T47D (cell line): ENCODE data around the gene PDIA5.
A peak's percentile ranks its signal among the peaks of the same experiment; 100 is the strongest.

Experiments
- DNase-seq, 2 experiments: peaks; one replicate each; pipeline versions ENCODE4 v3.0.0 to v3.0.0-alpha.2; 2011 to 2012; ENCODE audit warnings: low read depth in 1 of 2, low spot score in 1 of 2
- JUND ChIP-seq: IDR thresholded peaks from 2 replicates; pipeline ENCODE4 v1.6.1; 2012; ENCODE audit warnings: low read depth
- in situ Hi-C: cut with HindIII; loops from 2 replicates; pipeline ENCODE4 v1.10.0; 2016; ENCODE audit warnings: low sequenced_read_pairs, low pct_unique_long_range_greater_than_20kb

PDIA5 gene

DNA sequence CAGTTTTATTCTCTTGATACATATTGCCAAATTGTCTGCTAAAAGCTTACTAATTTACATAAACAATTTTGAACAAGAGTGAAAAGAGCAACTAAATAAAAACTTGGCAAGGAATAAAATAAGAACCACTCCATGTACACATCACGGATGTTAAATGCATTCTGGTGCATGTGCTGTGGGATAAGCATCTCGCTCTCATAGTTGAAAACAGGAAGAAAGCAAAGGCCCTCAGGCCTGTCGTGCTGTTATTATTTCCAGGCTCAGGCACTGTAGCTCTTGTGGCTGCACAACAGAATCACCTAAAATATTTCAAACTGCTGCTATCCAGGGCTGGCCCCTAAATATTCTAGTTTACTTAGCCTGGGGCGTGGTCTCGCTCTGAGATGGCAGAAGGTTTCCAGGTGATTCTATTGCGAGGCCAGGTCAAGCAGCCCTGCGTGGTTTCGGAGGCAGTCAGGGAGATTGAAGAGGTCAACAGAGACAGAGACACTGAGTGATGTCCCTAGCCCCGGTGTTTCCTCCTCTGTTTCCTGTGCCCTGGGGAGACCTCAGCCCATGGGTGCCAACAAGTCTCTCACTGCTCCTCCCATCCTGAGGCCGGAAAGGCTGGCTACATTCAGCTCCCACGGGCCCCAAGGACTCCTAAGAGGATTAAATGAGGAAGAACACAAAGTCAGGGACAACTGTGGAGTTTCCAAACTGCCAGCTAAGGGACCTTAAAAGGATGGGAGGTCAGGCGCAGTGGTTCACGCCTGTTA lies 18.2 kb upstream of the PDIA5 start:
- peak in 1 of 2 experiments; percentile 48 for DNase-seq
- in situ Hi-C loops: no loop called here
- TF ChIP-seq JUND: no peak

DNA sequence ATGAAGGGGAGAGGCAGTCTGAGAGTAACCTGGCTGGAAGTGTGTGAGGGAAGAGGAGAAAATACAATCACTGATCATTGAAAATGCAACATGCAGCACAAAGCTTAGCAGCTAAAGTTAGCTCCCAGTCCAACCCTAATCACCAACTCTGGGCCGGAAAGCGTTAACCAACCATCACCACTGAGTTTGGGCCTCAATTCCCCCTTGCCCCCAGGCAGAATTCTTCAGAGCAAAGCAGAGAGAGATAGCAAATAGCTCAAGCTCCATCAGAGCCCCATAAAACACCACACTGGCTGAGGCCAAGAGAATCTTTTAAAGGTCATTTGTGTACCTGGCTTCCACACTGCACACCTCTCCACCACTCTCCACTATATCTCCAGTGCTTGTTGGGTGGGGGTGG lies 16.2 kb upstream of the PDIA5 start:
- in situ Hi-C loops: no loop called here
- no peak for DNase-seq
- no peak for TF ChIP-seq JUND

DNA sequence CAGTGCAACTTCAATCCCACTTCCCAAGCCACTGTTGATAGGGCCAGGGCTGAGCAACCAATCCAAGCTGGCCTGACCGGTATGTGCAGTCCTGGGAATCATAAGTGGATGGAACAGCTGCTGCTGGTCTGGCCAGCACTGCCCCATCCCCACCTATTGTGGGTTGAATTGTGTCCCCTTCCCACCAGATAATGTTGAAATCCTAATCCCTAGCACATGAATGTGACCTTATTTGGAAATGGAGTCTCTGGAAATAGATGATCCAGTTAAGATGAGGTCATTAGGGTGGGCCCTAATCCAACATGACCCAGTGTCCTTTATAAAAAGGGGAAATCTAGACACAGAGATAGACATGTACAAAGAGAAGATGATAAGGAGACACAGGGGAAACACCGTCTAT lies 13.7 kb upstream of the PDIA5 start:
- in situ Hi-C loops: no loop called here
- TF ChIP-seq JUND: no peak
- peak in 1 of 2 experiments; percentile 18 for DNase-seq

DNA sequence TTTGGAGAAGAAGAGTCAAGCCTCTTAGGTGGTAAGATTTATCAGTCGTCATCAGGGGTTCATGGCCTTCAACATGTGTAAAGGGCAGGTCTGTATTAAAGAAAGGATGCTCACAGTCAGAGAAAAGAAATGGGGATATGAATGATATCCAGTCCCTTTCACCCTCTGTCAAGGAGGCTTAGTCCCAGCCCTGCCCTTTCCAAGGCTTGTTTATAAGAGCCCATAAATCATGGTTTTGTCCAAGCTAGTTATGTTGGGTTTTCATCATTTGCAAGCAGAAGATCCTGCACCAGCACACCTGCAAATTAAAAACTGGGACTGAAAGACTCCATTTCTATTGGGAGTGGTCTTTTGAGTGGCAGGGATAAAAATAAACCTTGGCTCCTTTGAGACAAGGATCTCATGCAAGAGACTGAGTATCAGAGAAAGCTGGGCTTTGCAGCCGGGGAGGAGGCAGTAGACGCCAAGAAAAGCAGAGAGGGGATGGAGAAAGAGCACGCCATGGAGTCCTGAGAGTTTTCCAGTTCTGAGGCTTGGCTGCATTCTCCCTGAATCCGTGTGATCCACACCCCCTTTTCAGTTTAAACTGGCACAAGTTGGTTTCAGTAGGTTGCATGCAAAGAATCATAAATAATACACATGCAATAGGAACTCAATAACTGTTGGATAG lies 12.6 kb upstream of the PDIA5 start:
- no peak for DNase-seq
- TF ChIP-seq JUND: no peak
- in situ Hi-C loops: no loop called here

DNA sequence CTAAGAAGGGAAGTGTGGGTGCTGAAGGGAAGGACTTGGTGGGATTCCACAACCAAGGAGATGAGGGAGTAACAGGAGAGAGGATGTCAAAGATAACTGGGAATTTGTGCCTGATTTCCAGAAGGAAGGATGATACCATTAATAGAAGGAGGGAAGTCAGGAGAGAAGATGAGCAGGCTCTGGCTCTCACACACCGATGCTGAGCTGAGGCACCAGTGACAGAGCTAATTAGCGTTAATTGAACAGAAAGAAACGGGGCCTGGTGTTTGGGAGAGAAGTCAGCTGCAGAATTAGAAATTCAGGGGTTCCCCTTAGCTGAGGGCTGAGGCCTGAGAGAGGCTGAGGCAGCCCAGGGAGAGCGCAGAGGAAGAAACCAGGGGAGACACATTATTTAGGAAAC lies 11.9 kb upstream of the PDIA5 start:
- in situ Hi-C loops: no loop called here
- no peak for TF ChIP-seq JUND
- DNase-seq: no peak

DNA sequence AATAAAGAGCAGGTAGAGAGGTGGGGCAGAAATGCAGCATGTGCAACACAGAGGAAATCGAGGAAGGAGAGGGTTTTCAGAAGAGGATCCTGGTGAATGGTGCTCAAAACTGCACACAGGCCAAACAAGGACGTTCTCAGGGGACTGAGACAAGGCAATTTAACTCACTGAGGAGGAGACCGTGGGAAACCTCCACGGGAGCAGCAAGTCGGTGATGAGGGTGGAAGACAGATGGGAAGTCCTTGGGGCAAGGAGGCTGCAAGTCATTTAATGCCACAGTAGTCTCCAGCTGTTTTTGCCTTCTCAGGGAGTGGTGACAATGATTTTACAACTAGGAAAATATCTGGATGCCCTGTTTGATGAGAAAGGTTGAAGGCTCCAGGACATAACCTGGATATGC lies 11.5 kb upstream of the PDIA5 start:
- in situ Hi-C loops: no loop called here
- no peak for TF ChIP-seq JUND
- DNase-seq: no peak

DNA sequence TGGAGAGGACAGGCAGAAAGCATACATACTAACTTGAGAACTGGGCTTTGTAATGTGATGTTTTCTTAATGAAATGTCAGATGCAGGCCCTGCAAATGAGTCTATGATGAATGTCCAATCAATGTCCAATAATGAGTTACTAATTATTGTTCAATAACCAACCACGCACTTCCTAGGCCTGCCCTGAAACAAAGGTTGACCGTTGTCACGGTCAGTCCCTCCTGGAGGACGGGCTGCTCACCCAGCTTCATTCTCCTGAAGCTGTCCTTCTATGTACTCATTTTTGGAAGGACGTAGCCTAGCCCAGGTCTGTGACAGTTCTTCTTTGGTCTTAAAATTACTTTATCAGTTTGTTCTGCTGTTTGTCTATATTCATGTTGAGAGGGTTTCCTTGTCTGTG lies 8.3 kb upstream of the PDIA5 start:
- in situ Hi-C loops: no loop called here
- TF ChIP-seq JUND: no peak
- no peak for DNase-seq

DNA sequence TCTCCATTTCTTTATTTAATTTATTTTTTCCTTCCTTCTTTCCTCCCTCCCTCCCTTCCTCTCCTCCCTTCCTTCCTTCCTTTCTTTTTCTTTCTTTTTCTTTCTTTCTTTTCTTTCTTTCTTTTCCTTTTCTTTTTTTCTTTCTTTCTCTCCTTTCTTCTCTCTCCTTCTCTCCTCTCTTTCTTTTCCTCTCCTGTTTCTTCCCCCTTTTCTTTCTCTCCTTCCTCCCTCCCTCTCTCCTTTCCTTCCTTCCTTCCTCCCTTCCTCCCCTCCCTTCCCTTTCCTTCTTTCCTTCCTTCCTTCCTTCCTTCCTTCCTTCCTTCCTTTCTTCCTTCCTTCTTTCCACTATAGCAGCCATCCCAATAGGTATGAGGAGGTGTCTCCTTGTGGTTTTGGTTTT lies 6.8 kb upstream of the PDIA5 start:
- DNase-seq: no peak
- in situ Hi-C loops: no loop called here
- TF ChIP-seq JUND: no peak

DNA sequence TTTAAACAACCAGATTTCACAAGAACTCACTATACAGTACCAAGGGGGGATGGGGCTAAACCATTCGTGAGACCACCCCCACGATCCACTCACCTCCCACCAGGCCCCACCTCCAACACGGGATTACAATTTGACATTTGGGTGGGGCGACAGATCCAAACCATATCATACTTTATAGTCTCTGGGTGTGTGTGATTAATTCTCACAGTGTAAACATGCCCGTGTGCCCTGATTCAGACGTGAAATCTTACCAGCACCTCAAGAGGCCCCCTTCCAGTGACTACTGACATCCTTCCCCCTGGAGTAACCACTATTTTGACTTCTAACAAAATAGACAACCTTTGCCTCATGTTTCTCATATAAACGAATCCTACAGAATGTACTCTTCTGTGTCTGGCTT lies 5.0 kb upstream of the PDIA5 start:
- in situ Hi-C loops: no loop called here
- no peak for DNase-seq
- TF ChIP-seq JUND: no peak

DNA sequence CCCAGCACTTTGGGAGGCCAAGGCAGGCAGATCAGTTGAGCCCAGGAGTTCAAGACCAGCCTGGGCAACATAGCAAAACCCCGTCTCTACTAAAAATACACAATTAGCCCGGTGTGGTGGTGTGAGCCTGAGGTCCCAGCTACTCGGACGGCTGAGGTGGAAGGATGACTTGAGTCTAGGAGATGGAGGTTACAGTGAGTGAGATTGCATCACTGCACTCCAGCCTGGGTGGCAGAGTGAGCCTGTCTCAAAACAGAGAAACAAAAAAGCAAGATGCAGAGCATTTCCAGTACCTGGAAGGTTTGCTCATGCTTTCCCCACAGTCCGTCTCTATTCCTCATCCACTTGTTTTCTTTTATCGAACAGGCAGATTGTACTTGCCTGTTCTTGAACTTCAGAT lies 3.8 kb upstream of the PDIA5 start:
- DNase-seq: no peak
- in situ Hi-C loops: no loop called here
- TF ChIP-seq JUND: no peak

DNA sequence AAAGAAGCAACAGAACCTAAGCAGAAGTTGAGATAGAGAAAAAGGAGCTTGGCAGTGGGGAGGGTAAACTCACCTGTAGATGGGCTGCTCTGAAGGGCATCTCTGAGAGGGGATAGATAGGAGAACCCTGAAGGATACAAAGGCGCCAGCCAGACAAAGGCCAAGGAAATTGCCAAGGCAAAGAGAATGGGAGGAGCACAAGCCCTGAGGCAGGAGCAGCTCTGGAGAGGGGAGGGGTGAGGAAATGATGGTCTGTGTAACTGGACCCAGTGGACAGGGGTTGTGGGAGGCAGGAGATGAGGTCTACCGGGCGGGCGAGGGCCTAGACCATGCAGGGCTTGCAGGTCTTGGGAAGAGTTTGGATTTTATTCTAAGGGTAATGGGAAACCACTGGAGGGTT lies 2.3 kb upstream of the PDIA5 start:
- no peak for TF ChIP-seq JUND
- in situ Hi-C loops: no loop called here
- no peak for DNase-seq

DNA sequence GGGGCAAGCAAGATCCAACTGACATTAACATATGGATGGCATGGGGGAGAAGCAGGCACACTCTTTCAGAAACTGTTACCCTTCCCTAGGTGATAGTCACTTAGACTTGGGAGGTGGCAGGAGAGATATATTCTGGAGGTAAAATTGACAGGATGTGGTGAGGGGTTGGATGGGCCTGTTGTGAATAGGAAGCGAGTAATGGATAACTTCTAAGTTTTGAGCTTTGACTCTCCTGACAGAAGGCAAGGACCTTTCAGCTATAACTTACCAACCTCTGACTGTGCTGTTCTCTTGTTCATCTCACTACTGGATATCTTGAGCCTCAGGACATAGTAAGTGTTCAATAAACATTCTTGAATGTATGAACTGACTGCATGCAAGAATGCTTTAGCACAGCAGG lies 1.9 kb upstream of the PDIA5 start:
- in situ Hi-C loops: no loop called here
- DNase-seq: no peak
- no peak for TF ChIP-seq JUND

DNA sequence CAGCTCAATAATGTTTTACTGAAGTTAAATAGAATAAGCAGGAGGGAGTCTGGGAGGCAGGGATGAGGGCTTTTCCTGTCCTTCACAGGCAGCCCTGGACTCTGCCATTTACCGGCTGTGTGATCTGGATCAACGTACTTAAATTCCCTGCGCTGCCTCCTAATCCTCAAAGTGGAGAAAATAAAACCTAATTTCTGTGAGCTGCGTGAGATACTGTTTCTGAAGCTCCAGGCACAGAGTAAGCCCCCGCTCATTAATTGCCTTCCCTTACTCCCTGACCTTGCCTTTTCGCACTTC lies 278 bp upstream of the PDIA5 start:
- in situ Hi-C loops: no loop called here
- no peak for DNase-seq
- no peak for TF ChIP-seq JUND
